ENCODE measurements around the gene MED20.

Gene MED20

DNA sequence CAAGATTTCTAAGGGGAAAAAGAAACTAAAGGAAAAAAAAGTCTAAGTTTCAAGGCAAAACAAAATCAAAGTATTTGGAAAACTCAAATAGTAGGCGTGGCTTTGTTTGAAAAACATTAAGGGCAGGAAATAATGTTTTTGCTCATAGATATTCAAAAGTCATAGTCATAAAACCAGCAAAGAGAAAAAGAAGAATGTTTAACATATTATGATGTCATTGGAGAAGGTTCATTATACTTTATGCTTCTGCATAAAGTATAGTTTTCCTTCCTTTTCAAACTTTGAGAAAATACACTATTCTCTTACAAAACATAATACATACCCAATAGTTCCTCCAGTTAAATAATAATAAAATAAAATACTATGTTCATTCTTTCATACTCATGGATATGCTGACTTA is 39.4 kb downstream of the MED20 start:
- in situ Hi-C loops (cut with MboI; ENCODE audit: low sequenced_read_pairs, unreplicated experiment): no loop called here
- DNase-seq (ENCODE audit: low spot score): no peak
- TF ChIP-seq, protein P1, sequence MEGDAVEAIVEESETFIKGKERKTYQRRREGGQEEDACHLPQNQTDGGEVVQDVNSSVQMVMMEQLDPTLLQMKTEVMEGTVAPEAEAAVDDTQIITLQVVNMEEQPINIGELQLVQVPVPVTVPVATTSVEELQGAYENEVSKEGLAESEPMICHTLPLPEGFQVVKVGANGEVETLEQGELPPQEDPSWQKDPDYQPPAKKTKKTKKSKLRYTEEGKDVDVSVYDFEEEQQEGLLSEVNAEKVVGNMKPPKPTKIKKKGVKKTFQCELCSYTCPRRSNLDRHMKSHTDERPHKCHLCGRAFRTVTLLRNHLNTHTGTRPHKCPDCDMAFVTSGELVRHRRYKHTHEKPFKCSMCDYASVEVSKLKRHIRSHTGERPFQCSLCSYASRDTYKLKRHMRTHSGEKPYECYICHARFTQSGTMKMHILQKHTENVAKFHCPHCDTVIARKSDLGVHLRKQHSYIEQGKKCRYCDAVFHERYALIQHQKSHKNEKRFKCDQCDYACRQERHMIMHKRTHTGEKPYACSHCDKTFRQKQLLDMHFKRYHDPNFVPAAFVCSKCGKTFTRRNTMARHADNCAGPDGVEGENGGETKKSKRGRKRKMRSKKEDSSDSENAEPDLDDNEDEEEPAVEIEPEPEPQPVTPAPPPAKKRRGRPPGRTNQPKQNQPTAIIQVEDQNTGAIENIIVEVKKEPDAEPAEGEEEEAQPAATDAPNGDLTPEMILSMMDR (IDR thresholded peaks at IDR 0.05; ENCODE audit: borderline replicate concordance, control extremely low read depth, extremely low read depth, insufficient read depth, missing control alignments): no peak

DNA sequence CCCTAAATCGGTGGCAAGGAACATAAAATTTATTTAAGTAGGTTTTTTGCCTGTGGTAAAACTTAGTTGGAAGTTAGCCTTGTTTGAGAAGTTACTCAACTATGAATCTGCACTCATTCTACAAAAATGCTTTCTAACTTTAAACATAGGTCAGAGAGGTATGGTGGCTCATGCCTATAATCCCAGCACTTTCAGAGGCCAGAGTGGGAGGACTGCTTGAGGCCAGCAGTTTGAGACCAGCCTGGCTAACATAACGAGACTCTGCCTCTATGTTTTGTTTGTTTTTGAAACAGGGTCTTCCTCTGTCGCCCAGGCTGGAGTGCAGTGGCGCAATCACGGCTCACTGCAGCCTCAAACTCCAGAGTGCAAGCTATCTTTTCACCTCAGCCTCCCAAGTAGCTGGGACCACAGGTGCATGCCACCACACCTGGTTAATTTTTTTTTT is 42.0 kb downstream of the MED20 start:
- TF ChIP-seq, protein P1 (IDR thresholded peaks at IDR 0.05; ENCODE audit: borderline replicate concordance, control extremely low read depth, extremely low read depth, insufficient read depth, missing control alignments): no peak
- DNase-seq (ENCODE audit: low spot score): no peak
- in situ Hi-C loops (cut with MboI; ENCODE audit: low sequenced_read_pairs, unreplicated experiment): no loop called here

DNA sequence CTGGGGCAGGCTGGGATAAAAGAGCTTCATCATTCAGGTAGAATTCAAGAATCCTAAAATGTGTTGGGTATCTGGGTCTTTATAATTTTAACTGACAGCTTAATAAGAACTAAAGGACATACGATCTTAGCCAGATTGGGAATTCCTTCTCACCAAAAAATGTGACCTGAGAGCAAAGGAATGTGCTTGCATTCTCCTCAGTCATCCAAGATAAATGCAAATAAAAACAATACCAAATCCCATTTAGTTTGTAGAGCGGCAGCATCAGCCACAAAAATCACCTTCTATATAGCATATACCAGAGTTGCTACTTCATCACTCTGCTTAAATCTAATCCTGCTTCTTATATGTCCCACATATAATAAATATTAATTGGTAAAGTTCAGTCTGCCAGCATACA is 42.7 kb downstream of the MED20 start:
- TF ChIP-seq, protein P1 (IDR thresholded peaks at IDR 0.05; ENCODE audit: borderline replicate concordance, control extremely low read depth, extremely low read depth, insufficient read depth, missing control alignments): no peak
- in situ Hi-C loops (cut with MboI; ENCODE audit: low sequenced_read_pairs, unreplicated experiment): no loop called here
- DNase-seq (ENCODE audit: low spot score): no peak

DNA sequence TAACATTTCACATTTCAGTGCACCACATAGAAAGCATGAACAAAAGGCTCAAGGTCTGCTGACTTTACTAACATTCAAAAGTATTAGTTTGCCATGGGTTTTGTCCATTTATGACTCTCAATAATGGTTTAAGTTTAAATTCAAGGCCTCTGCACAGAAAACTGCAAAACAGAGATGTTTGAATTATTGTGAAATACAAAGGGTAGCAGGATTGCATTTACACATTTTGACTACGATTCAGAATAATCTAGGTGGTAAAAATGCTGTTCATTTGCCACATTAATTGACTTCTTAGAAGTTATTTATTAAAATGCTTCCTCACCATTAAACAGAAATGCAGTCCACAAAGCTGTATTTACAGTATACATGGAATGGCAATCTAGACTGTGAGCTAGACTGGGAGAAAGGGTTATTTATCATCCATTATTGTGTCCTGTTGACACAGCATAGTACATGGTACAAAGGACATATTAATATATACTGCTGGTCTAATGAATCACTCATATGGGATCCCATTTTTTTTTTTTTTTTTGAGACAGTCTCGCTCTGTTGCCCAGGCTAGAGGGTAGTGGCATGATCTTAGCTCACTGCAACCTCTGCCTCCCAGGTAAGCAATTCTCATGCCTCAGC is 43.8 kb downstream of the MED20 start:
- TF ChIP-seq, protein P1 (IDR thresholded peaks at IDR 0.05; ENCODE audit: borderline replicate concordance, control extremely low read depth, extremely low read depth, insufficient read depth, missing control alignments): no peak
- no peak for DNase-seq (ENCODE audit: low spot score)
- in situ Hi-C loops (cut with MboI; ENCODE audit: low sequenced_read_pairs, unreplicated experiment): no loop called here

DNA sequence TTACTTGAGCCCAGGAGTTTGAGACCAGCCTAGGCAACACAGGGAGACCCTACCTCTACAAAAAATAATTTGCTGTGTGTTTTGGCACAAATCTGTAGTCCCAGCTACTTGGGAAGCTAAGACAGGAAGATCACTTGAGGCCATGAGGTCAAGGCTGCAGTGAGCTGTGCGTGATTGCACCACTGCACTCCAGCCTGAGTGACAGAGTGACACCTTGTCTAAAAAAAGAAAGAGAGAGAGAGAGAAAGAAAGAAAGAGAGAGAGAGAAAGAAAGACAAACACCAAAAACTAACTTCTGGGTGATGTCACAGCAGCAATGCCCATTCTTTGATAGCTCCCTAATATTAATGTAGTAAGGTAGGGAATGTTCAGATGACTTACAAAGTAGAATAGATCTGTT is 46.2 kb downstream of the MED20 start:
- in situ Hi-C loops (cut with MboI; ENCODE audit: low sequenced_read_pairs, unreplicated experiment): no loop called here
- TF ChIP-seq, protein P1 (IDR thresholded peaks at IDR 0.05; ENCODE audit: borderline replicate concordance, control extremely low read depth, extremely low read depth, insufficient read depth, missing control alignments): no peak
- DNase-seq (ENCODE audit: low spot score): no peak

DNA sequence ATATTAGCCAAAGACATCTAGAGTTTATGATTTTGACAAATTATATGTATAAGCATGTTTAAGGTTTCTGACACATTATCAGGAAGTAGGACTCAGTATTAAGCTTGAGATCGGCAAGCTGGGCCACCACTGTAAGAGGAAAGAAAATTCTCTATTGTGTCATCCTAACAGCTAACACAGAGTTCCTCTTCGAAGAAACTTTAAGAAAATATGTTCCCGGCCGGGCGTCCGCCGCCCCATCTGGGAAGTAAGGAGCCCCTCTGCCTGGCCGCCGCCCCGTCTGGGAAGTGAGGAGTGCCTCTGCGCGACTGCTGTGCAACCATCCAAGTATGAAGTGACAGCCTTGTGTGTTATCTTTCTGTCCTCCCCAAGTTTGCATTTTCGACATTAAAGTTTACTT is 48.8 kb downstream of the MED20 start:
- no peak for DNase-seq (ENCODE audit: low spot score)
- in situ Hi-C loops (cut with MboI; ENCODE audit: low sequenced_read_pairs, unreplicated experiment): no loop called here
- TF ChIP-seq, protein P1 (IDR thresholded peaks at IDR 0.05; ENCODE audit: borderline replicate concordance, control extremely low read depth, extremely low read depth, insufficient read depth, missing control alignments): no peak

Data from GM13976 (cell line).